Putamen (tissue), 1 donor: ENCODE measurements around the gene GSDMA.
"Not testable (repeated sequence)": the region's sequence is repeated elsewhere in the genome, so short reads cannot be mapped to it uniquely, and the experiment has no call there.

Experiments used
- DNase-seq: peaks from one replicate; pipeline ENCODE4 v3.0.0-alpha.2; 2016; ENCODE audit warnings: low spot score

The GSDMA gene

GRCh38 chr17:39929646-39930407 is 33.0 kb upstream of the GSDMA start:
- no peak for DNase-seq

DNA sequence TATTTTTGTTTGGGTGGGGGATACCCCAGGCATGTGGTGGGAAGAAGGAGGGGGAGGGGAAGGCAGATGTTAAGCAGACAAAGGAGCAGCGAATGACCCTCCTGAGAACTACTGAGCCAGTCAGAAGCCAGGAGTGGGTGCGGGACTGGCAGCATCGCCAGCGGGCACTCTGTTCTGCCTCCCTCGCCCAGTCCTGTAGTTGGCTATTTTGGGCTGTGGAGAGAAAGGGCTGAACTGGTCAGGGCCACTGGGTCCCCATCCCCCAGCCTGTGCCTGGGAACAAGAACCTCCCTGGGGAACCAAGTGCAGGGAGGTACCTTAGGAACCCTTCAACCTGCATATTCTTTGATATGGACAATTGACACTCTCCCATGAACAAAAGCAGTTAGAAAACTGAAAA is 28.9 kb upstream of the GSDMA start:
- DNase-seq = no peak

DNA sequence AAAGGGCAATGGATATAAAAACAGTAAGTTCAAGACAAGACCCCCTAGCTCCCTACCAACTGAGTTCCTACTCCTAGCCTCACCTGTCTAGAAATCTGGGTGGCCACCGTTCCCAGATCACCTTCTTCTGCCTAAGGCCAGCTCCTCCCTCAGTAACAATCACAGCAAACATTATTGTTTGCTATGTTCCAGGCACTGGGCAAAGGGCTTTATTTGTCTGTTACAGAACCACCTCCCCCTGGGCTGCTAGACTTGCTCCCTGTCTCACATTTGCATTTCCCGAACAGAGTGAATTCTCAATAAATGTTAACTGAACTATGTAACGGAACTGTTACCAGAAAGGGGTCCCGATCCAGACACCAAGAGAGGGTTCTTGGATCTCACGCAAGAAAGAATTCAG is 28.5 kb upstream of the GSDMA start:
- no peak for DNase-seq

DNA sequence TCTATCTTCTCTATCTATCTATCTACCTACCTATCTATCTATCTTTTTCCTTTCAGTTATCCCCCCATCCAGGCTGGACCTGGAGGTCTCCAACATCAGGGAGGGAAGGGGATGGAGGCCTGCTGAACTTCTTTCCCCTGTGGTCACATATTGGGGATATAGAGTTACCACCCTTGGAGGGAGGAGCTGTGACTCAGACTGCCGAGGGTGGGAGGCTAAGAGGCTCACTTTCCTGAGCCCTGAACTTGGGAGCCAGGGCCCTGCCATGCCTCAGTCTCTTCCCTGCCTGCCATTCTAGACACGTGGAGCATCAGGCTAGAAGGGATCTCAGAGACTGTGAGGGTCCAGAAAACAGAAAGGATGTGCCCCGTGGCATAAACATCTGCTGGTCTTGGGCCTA is 26.9 kb upstream of the GSDMA start:
- no peak for DNase-seq

DNA sequence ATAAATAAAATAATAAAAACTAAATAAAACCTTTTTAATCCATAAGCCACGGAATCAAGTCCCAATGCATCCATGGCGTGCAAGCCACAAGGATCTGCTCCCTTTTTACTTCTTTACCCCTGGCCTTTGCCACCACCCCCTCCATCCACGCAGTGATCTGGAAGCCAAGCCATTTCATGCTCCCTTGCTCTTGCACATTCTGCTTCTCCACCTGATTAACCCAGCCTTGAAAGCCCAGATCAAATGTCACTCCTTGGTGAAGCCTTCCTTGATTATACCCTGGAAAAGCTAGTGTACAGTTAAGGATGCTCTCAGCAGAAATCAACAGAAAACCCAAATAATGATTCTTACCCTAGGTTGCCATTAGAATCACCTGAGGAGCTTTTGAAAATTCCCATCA is 25.4 kb upstream of the GSDMA start:
- DNase-seq = no peak

DNA sequence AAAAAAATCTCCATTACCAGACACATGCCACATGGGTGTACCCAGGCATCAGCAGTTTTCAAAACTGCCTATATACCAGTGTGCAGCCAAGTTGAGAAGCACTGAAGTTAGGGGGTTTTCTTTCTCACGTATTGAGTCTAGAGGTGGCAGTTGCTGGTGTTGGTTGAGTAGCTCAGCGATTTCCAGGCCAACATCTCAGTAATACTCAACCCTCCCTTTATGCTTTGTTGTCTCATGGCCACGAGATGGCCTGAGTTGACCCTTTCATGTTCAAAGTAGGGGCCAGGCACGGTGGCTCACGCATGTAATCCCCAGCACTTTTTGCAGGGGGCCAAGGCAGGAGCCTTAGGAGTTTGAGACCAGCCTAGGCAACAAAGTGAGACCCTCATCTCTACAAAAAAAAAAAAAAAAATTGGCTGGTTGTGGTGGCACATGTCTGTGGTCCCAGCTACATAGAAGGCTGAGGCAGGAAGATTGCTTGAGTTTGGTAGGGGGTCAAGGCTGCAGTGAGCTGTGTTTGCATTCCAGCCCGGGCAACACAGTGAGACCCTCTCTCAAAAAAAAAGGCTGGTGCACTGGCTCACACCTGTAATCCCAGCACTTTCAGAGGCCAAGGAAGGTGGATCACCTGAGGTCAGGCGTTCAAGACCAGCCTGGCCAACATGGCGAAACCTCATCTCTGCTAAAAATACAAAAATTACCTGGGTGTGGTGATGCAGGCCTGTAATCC is 24.5 kb upstream of the GSDMA start:
- DNase-seq = no peak

DNA sequence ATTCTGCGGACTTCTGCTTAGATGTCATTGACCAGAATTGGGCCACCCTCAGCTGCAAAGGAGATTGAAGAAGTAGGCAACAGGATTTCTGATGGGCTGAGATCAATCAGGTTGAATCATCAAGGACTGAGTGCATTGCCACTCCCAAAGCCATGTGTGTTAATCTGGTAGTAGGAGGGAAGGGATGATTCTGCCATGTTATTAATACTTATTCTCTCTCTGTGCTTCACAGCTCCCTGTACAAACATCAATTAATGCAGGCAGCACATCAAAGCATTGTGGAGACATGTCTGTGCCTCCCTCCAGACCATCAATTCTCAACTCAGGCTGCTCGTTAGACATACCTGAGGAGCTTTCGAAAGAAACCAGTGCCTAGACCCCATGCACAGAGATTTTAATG is 23.7 kb upstream of the GSDMA start:
- no peak for DNase-seq

DNA sequence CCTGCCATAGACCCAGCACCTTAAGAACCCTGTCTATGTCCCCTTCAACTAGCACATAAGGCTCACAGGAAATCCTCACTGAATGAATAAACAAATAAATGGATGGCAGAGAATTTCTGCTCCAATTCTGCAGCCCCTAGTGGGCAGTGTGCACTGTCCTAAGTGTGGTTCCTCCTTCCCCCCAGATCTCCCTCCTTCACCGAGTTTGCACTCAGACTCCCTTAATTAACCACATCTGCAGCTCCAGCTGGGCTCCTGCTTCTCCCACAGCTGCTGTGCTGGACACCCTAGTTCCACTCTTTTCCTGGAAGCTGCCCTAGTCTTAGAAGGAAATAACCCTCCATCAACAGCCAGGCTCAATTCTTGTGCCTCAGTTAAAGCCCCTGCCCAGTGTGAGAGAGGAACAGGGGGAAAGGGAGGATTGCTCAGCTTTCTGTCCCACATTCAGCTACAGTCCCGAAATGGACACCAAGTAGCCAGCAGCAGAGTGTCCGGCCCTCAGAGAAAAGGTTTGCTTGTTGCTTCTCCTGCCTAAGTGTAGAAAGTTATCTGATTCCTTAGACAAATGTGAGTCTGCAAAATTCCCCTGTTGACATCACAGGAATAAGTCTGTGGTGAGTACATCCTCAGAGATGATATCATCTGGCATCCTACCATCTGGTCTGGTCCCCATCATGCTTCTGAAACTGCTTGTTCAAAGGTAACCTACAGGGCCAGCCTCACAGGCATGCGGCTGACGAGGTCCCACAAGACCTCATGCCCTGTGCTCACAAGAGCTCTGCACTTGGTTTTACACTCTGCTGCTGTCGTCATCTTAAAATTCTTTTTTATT is 23.0 kb upstream of the GSDMA start:
- no peak for DNase-seq

DNA sequence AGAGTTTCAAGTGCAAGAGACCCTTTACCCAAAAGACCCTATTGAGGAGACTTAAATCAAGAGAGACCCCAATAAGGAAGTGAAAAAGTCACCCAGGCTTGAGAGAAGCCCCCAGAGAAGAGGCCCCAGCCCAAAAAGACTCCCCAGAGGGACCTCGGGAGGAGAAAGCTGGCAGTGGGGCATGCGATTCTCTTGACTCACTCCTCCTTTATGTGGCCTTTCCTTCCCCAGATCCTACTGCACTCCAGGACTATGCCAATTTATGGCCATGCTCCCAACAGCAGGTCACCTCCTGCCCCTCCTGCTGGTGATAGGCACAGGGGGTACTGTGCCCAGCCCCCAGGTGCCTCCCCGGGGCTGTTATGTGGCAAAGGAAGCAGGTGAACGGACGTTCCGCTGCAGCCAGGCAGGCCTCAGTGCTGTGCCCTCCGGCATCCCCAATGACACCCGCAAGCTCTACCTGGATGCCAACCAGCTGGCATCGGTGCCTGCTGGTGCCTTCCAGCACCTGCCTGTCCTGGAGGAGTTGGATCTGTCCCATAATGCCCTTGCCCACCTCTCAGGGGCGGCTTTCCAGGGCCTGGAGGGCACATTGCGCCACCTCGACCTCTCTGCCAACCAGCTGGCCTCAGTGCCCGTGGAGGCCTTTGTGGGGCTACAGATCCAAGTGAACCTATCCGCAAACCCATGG is 19.0 kb upstream of the GSDMA start:
- DNase-seq = no peak

DNA sequence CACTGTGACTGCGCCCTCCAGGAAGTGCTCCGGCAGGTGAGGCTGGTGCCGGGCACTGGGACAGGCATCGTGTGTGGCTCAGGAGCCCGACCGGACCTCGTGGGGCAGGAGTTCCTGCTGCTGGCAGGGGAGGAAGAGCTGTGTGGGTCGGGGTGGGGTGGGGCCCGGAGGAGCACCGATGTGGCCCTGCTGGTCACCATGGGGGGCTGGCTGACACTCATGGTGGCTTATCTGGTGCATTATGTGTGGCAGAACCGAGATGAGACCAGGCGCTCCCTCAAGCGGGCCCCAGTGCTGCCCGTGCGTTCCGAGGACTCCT is 18.5 kb upstream of the GSDMA start:
- no peak for DNase-seq

DNA sequence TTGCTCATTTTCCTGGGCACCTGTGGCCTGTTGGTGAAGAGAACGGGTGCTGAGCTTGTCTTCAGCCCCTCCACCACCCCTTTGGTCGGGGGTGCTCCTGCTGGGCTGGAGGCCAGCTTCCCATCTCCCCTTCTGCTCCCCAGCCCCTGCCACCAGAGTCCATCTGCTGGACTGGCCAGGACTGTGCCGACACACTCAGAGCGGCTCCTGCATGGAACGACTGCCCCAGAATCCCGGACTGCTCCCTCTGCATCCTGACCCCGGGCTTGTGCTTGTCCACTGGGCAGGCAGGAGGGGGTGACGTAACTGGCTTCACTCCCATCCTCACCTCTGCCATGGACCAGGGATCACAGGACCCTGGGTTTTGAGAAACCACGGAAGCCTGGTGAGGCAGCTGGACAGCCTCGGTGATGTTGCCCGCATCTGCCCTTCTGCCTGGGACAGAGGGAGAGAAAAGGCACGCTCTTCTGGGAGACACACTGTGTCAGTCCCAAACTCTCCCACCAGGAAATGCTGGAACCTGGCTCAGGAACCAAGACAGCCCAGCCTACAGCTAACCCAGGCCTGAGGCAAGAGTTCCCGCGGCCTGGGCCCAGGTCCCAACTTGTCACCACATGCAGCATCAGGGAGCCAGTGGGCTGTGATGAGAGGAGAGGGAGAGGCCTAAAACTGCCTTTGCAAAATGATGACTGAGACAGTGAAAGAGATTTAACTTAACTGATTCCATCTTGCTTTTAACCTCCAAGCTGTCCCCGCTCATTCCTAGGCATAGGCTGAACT is 16.1 kb upstream of the GSDMA start:
- no peak for DNase-seq

DNA sequence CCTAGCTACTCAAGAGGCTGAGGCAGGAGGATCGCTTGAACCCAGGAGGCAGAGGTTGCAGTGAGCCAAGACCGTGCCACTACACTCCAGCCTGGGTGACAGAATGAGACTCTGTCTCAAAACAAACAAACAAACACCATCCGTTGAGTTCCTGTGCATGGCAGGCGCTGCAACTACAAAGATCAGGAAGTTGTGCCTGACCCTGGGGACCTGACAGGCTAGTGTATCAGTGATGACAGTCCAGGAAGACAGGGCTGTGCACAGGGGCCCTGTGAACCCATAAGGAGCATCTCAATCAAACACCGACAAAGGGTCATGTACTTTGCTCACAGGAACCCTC is 14.3 kb upstream of the GSDMA start:
- not testable (repeated sequence) for DNase-seq

- DNase-seq = no peak
Observed at GRCh38 chr17:39949028-39949427, 13.8 kb upstream of the GSDMA start.

DNA sequence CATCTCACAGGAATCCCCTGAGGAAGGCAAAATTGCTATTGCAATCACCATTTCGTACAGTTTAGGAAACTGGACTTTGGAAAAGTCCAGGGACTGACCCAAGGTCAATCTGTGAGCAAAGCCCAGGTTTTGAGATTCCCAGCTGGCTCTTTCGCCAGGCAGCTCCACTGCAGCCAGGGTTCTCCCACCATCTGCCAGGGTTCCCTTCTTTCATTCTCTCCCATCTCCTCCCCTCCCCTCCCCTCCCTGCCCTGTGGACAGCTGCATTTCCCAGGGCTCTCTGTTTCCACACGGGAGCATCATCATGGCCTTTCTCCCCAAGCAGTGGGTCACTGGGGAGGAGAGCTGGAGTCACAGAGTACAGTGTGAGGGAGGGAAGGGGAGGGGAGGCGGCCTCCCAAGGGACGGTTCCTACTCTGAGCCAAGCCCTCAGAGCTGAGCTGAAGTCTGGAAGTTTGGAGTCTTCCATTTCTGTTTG is 11.9 kb upstream of the GSDMA start:
- no peak for DNase-seq

DNA sequence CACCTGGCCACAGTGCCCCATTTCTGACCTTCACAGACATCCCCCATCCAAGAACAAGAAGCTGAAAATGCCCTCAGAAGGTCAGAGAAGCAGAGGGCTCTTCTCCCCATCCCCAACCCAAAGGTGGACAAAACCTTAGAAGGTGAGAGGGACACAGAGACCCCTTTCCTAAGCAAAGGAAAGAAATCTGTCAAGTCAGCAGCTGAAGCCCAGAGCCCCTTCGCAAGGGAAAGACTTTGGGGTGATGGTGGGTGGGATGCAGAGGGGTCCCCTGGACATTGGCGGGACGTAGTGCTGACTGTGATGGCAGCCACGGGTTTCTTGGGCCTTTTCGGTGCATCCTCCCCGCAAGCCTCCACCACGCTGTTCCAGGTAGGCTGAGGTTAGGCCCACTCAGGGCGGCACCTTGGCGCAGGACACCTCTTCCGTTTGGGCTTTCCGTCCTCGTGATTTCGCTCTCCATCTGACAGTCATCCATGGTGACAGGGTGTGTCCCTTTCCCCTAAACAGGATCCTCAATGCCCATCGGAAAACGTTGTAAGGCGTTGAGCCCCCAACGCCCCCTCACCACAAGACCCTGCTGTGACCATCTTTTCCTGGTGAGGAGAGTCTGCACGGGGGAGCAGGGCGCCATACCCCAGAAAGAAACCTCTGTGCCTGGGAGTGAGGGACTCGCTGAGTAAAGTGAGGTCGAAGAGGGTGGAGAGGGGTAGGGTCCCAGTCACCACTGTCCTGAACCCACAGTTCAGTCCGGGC is 10.7 kb upstream of the GSDMA start:
- DNase-seq = no peak

- DNase-seq = peak; percentile 94
Observed at GRCh38 chr17:39952680-39953470, 9.9 kb upstream of the GSDMA start.

- DNase-seq = no peak
Observed at GRCh38 chr17:39953471-39953888, 9.3 kb upstream of the GSDMA start.

DNA sequence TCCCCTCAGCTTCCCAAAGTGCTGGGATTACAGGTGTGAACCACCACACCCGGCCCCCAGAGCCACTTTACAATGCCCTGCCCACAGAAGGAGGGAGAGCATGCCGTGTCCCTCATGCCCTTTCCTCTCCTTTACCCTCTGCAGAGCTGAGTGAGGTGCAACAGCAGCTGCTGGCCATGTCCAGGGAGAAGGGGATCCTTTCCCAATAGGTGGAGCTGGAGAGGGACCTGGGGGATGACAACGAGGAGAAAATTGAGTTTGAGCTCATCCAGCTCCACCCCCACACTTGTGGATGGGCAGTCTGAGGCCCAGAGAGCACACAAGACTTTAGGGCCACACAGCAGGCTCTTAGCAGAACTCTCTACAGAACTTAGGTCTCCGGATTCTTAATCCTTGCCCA is 7.9 kb upstream of the GSDMA start:
- no peak for DNase-seq

DNA sequence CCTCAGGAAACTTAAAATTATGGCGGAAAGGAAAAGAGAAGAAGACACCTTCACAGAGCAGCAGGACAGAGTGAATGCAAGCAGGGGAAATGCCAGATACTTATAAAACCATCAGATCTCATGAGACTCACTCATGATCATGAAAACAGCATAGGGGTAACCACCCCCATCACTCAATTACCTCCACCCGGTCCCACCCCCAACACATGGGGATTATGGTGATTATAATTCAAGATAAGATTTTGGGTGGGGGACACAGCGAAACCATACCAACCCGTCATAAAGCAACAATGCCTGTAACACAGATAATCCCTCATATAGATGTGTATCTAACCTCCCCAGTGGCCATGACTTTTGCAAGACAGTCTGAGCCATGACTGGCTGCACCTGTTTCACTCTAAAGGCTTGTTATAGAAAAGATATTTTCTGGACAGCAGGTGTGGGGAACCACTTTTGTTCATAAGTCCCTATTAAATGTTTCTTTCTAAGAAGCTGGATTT is 7.0 kb upstream of the GSDMA start:
- no peak for DNase-seq

DNA sequence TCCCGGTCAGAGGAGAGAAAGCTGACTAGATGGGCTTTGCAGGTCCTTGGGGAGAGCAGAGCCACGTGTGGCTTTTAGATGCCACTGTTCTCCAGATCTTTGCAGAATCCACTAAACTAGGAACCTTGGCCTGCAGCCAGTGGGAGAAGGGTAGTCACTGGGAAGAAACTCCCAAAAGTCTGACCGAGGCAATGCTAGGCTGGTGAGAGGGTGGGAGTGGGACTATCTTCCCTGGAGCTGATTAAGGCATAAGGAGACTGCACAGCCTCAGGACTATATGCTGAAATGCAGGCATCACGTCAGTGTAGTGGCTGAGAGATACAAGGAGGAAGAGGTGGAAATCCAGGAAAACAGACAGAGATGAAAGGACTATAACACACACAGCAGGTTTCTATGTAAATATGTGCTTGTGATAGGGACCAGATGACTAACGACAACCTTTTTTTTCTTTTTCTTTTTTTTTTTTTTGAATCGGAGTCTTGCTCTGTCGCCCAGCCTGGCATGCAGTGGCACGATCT is 2.2 kb upstream of the GSDMA start:
- DNase-seq = no peak
